GM12891 (cell line): Measurements from ENCODE around the gene SLC6A11.

Source experiments
- DNase-seq: peaks from one replicate; pipeline ENCODE4 v3.0.0; 2011; ENCODE audit warnings: low spot score; ENCODE audit not compliant: insufficient read length
- FAIRE-seq: peaks from 2 replicates; lab custom pipeline; 2011; peaks lifted over from hg19 to GRCh38; lab: Jason Lieb, UNC
- PAX5 ChIP-seq: IDR thresholded peaks from 2 replicates; pipeline ENCODE4 v1.6.1; 2011; ENCODE audit warnings: low read length, moderate library complexity, mild to moderate bottlenecking; ENCODE audit not compliant: insufficient read depth, severe bottlenecking
- POLR2A ChIP-seq: IDR thresholded peaks from 2 replicates; pipeline ENCODE4 v1.6.1; 2011; ENCODE audit warnings: low read depth, low read length, control low read depth
- POLR2AphosphoS5 ChIP-seq: IDR thresholded peaks from 2 replicates; pipeline ENCODE4 v1.6.1; 2011; ENCODE audit warnings: low read depth, low read length, control low read depth
- POU2F2 ChIP-seq: IDR thresholded peaks from 2 replicates; pipeline ENCODE4 v1.6.1; 2011; ENCODE audit warnings: low read depth, mild to moderate bottlenecking, control low read depth, low read length, moderate library complexity
- SPI1 ChIP-seq: IDR thresholded peaks from 2 replicates; pipeline ENCODE4 v1.6.1; 2011; ENCODE audit warnings: low read depth, low read length, control low read depth
- TAF1 ChIP-seq: IDR thresholded peaks from 2 replicates; pipeline ENCODE4 v1.6.1; 2011; ENCODE audit warnings: low read depth, low read length, control low read depth

Gene SLC6A11

GRCh38 chr3:10983219-10983916, 167.3 kb downstream of the SLC6A11 start:
- TF ChIP-seq PAX5 = no peak
- no peak for TF ChIP-seq POU2F2
- FAIRE-seq = peak; percentile 47
- DNase-seq = peak; percentile 59

GRCh38 chr3:10984371-10984896, 168.4 kb downstream of the SLC6A11 start:
- DNase-seq (no peak), FAIRE-seq (no peak)
- no peak for TF ChIP-seq POU2F2
- no peak for TF ChIP-seq TAF1
- no peak for TF ChIP-seq POLR2AphosphoS5
- TF ChIP-seq PAX5 = no peak
- no peak for TF ChIP-seq POLR2A
- TF ChIP-seq SPI1 = no peak

GRCh38 chr3:10985181-10985580, 169.2 kb downstream of the SLC6A11 start:
- no peak for FAIRE-seq
- TF ChIP-seq POLR2A (no peak), POLR2AphosphoS5 (no peak), TAF1 (no peak), SPI1 (no peak), POU2F2 (no peak), PAX5 (no peak)
- DNase-seq = no peak

DNA sequence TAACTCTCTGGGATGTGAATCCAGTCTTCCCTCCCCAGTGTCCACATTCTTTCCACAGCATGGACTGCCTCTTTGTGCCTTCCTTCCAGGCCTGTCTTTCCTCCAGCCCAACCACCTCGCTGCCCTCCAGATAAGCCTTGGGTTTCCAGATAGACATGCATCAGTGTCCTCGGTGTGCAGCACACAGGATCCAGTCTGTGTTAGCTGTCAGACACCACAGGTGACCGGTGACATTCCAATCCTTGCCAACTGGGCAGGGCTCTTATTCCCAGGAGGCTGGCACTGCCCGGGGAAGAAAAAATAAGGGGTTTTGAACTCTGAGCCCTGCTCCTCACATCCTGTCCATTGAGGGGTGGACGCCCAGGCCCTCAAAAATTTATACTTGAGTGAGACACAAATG, 170.6 kb downstream of the SLC6A11 start:
- FAIRE-seq (no peak), DNase-seq (no peak)
- TF ChIP-seq PAX5 (no peak), POLR2AphosphoS5 (no peak), SPI1 (no peak), POLR2A (no peak), TAF1 (no peak), POU2F2 (no peak)

DNA sequence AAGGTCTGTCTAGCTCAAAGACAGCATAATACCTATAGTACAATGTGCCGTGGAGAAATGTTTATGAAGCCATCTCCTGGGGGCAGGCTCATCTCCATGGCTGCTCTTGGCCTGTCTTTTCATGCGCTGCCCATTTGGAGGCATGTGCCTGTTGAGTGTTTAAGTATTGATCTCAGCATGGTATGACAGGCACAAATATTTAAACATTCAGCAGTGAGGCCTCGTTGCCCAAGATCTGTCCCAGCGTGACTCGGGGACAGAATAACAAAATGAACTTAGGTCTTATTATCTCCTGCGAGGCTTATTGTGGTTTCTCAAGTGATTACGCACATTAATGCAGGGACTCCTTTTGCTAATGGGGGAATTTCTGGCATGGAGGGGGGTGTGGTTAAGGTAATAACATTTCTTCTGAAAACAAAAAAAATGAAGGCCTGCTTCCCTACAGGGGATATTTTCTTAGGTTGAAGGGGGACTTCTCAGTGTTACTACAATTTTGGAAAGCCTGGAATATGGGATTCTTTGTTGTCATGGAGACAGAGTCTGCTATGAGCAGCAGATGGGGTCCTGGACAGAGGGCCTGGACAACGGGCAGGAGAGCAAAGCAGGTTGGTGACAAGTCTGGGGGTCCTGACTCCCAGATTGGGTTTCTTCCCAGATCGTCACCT, 172.1 kb downstream of the SLC6A11 start:
- no peak for FAIRE-seq
- TF ChIP-seq PAX5 (no peak), POLR2AphosphoS5 (no peak), SPI1 (no peak), POLR2A (no peak), POU2F2 (no peak)
- no peak for DNase-seq

- TF ChIP-seq SPI1 (no peak), POLR2A (no peak)
- FAIRE-seq = no peak
- no peak for DNase-seq
Observed at GRCh38 chr3:10988991-10989484, 173.0 kb downstream of the SLC6A11 start.
